GM19035 (cell line): ENCODE data around the gene UGP2.
"Not testable (repeated sequence)": the region's sequence is repeated elsewhere in the genome, so short reads cannot be mapped to it uniquely, and the experiment has no call there.

Experiments used
- ATAC-seq: cut with Tn5 transposase; IDR thresholded peaks from one replicate; pipeline ENCODE4 v1.9.1; 2021; ENCODE audit not compliant: unreplicated experiment

UGP2 gene

GRCh38 chr2:63840081-63840784 is 1.5 kb upstream of the UGP2 start:
- ATAC-seq, result peak; percentile 34

- ATAC-seq, result peak; percentile 94
Measured at GRCh38 chr2:63840785-63841253, 877 bp upstream of the UGP2 start.

- ATAC-seq, result no peak
Measured at GRCh38 chr2:63842149-63843061, 709 bp downstream of the UGP2 start.

- ATAC-seq, result no peak
Measured at GRCh38 chr2:63843093-63843492, 1.4 kb downstream of the UGP2 start.

GRCh38 chr2:63843791-63844190 is 2.1 kb downstream of the UGP2 start:
- ATAC-seq, result no peak

GRCh38 chr2:63844616-63845015 is 2.9 kb downstream of the UGP2 start:
- no peak for ATAC-seq

- ATAC-seq, result no peak
Measured at GRCh38 chr2:63845866-63846265, 4.2 kb downstream of the UGP2 start.

- no peak for ATAC-seq
Measured at GRCh38 chr2:63846487-63846886, 4.8 kb downstream of the UGP2 start.

GRCh38 chr2:63847571-63847970 is 5.9 kb downstream of the UGP2 start:
- ATAC-seq, result not testable (repeated sequence)

GRCh38 chr2:63849381-63850203 is 7.9 kb downstream of the UGP2 start:
- no peak for ATAC-seq

GRCh38 chr2:63850204-63850571 is 8.5 kb downstream of the UGP2 start:
- ATAC-seq, result no peak

GRCh38 chr2:63850649-63851048 is 9.0 kb downstream of the UGP2 start:
- ATAC-seq, result no peak

- no peak for ATAC-seq
Measured at GRCh38 chr2:63851691-63852311, 10.1 kb downstream of the UGP2 start.

GRCh38 chr2:63853527-63854310 is 12.0 kb downstream of the UGP2 start:
- no peak for ATAC-seq

GRCh38 chr2:63855418-63856302 is 14.0 kb downstream of the UGP2 start:
- ATAC-seq, result no peak

GRCh38 chr2:63856303-63856603 is 14.6 kb downstream of the UGP2 start:
- ATAC-seq, result no peak

- no peak for ATAC-seq
Measured at GRCh38 chr2:63858291-63858690, 16.6 kb downstream of the UGP2 start.

GRCh38 chr2:63861220-63861822 is 19.6 kb downstream of the UGP2 start:
- no peak for ATAC-seq

GRCh38 chr2:63862806-63863205 is 21.1 kb downstream of the UGP2 start:
- ATAC-seq, result no peak
